RWPE1 (cell line): ENCODE results near the gene RAB11FIP2.

Experiments
- CTCF ChIA-PET: fragments of 350-600 bp; sonication (Branson Sonifier 250); formaldehyde crosslinking; extraction: SDS; loops from one replicate; lab custom pipeline; 2021; lab: Yijun Ruan, JAX
- POLR2A ChIA-PET: fragments of 400-600 bp; formaldehyde crosslinking; extraction: SDS; loops from one replicate; lab custom pipeline; 2020; ENCODE audit warnings: antibody characterized with exemption; ENCODE audit not compliant: low non-redundant PET; lab: Yijun Ruan, JAX
- DNase-seq: peaks from one replicate; pipeline ENCODE4 v3.0.0; 2012; ENCODE audit warnings: low spot score
- H3K27ac ChIP-seq: fragments of 450-650 bp; 2 replicates; pipeline ENCODE4 v1.5.1; 2017
- CTCF ChIP-seq: fragments of 450-650 bp; conservative IDR thresholded peaks from 2 replicates; pipeline ENCODE4 v1.5.1; 2017; ENCODE audit warnings: low read depth, mild to moderate bottlenecking

The RAB11FIP2 gene

GRCh38 chr10:117968354-117969182 is 78.2 kb downstream of the RAB11FIP2 start:
- no peak for TF ChIP-seq CTCF
- H3K27ac ChIP-seq, result no peak overlapping the region
- DNase-seq, result no peak
- ChIA-PET POLR2A (no interaction called here), CTCF (interaction anchor here (0.5 kb wide), 1 partner anchor 10 kb away, joined by 3 read pairs; no protein-coding TSS in a partner anchor)

GRCh38 chr10:117967149-117967650 is 79.5 kb downstream of the RAB11FIP2 start:
- no peak overlapping the region for H3K27ac ChIP-seq
- TF ChIP-seq CTCF, result no peak
- POLR2A ChIA-PET, result no interaction called here
- CTCF ChIA-PET, result interaction anchor here (0.6 kb wide), 2 partner anchors 12 to 1377 kb away, joined by 3 to 5 read pairs; no protein-coding TSS in a partner anchor
- DNase-seq, result no peak

GRCh38 chr10:117965984-117966383 is 80.8 kb downstream of the RAB11FIP2 start:
- DNase-seq, result no peak
- CTCF ChIA-PET, result interaction anchor here (0.6 kb wide), 1 partner anchor 86 kb away, joined by 3 read pairs; no protein-coding TSS in a partner anchor
- POLR2A ChIA-PET, result no interaction called here

GRCh38 chr10:117964536-117964935 is 82.2 kb downstream of the RAB11FIP2 start:
- ChIA-PET POLR2A (no interaction called here), CTCF (no interaction called here)
- DNase-seq, result no peak
- no peak overlapping the region for H3K27ac ChIP-seq
- TF ChIP-seq CTCF, result no peak

More at GRCh38 chr10:117965984-117966383, 80.8 kb downstream of the RAB11FIP2 start:
- TF ChIP-seq CTCF, result no peak
- H3K27ac ChIP-seq, result no peak overlapping the region

GRCh38 chr10:117960345-117960935 is 86.3 kb downstream of the RAB11FIP2 start:
- no peak for DNase-seq
- no peak for TF ChIP-seq CTCF
- no peak overlapping the region for H3K27ac ChIP-seq
- CTCF ChIA-PET, result interaction anchor here (0.7 kb wide), 1 partner anchor 142 kb away, joined by 3 read pairs; no protein-coding TSS in a partner anchor
- POLR2A ChIA-PET, result no interaction called here

- no peak overlapping the region for H3K27ac ChIP-seq
- no peak for DNase-seq
- POLR2A ChIA-PET, result no interaction called here
- TF ChIP-seq CTCF, result no peak
- CTCF ChIA-PET, result no interaction called here
Observed at GRCh38 chr10:117956972-117957371, 89.8 kb downstream of the RAB11FIP2 start.
